Endometrial microvascular endothelial cells (primary cell): ENCODE measurements around the gene B3GNT9. TPM values are rescaled to one million over a fixed set of nuclear protein-coding genes. Genes with fewer than 3 reads are reported as not detected.

ENCODE experiments used
- in situ Hi-C: cut with HindIII; loops from 2 replicates; pipeline ENCODE4 v1.10.0; 2017; ENCODE audit warnings: low sequenced_read_pairs, low pct_unique_long_range_greater_than_20kb; ENCODE audit errors: inconsistent ontology term
- total RNA-seq: library from RNA; depleted of rRNA; stranded (reverse); fragments of >200 nt; gene quantifications from one replicate; pipeline ENCODE4 v1.2.3, GENCODE V29; 2015; ENCODE audit errors: inconsistent ontology term

B3GNT9 gene
- total RNA-seq, 1 donor from 2014 or later: 4.7 TPM

- in situ Hi-C loops: no loop called here
Measured at GRCh38 chr16:67170949-67171649, 20.3 kb upstream of the B3GNT9 start.

DNA sequence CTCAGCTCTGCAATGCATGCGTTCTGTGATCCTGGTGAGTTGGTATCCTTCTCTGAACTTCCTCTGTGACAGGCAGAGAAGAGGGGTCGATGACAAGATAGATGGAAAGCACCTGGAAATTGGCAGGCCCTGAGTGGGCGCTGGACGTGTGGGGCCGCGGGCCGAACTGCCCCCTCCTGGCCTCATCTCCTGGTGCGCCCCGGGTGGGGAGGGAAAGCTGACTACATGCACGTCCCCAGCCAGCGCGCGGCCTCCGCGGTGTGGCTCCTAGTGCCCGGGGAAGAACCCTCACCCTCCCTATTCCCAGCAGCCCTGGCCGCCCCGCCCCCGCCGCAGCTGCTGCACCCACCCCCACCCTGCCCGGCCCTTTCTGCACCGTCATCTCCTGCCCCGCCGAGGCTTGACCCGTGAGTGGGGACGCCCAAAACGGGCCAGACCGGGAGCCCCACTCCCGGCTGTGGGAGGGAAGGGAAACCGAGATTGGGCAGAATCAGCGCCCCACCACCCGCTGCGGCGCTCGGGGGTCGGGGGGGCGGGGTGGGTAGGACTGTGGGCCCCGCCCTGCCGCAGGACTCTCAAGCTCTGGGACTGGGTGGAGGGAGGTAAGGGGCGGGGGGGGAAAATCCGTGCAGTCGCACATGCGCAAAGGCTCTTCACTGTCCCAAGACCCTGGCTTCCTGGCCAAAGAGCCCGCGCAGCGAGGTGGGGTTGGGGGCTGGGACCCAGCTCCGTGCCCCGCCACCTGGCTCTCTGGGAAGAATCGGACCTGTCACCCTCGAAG is 19.6 kb upstream of the B3GNT9 start, which contains the start of gene NOL3:
NOL3 (plus strand) TSS at position 371 of the 781 bp plus-strand sequence.
- in situ Hi-C loops: no loop called here

- in situ Hi-C loops: no loop called here
Measured at GRCh38 chr16:67169642-67170167, 18.9 kb upstream of the B3GNT9 start.

GRCh38 chr16:67169011-67169451 is 18.2 kb upstream of the B3GNT9 start:
- in situ Hi-C loops: no loop called here

GRCh38 chr16:67167588-67167987 is 16.8 kb upstream of the B3GNT9 start:
- in situ Hi-C loops: no loop called here

DNA sequence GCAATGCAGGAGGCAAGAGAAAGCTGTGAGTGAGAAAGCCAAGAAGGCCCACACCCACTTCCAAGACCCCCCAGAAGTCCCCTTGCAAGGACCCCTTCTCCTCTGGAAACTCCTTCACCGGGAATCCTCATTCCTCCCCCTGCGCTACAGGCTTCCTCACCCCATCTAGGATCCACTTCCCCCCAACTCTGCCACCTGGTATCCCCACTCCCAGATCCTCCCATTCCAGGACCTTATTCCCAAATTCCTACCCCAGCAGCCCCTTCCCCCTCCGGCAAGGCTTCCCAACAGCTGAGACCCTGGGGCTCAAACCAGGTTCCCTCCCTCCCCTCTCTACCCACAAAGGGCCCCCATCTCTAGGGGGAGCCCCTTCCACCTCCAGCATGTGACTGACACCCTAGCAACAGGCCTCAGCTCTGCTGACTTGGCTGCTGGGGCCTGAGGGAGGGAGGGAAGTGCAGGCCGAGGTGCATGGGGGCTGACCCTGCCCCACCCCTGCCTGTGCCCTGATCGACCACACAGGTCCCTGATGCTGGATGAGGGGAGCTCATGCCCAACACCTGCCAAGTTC is 15.9 kb upstream of the B3GNT9 start:
- in situ Hi-C loops: no loop called here

DNA sequence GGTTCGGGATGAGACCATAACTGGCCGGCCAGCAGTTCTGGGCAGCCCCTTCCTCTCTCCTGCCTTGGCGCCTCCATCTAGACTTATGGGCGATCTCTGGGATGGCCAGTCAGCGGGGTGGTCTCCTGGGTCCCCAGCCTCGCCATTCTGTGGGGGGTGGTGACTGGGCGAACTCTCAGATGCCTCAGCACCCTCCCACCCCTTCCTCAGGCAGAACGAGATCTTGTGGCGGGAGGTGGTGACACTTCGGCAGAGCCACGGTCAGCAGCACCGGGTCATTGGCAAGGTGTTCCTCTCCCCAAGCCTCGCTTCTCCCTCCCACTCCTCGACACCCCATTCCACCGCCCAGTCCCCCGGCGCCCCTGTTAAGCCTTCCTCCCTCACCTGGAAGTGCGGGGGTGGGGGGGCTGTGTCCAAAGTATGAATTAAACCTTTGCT is 15.3 kb upstream of the B3GNT9 start:
- in situ Hi-C loops: no loop called here

DNA sequence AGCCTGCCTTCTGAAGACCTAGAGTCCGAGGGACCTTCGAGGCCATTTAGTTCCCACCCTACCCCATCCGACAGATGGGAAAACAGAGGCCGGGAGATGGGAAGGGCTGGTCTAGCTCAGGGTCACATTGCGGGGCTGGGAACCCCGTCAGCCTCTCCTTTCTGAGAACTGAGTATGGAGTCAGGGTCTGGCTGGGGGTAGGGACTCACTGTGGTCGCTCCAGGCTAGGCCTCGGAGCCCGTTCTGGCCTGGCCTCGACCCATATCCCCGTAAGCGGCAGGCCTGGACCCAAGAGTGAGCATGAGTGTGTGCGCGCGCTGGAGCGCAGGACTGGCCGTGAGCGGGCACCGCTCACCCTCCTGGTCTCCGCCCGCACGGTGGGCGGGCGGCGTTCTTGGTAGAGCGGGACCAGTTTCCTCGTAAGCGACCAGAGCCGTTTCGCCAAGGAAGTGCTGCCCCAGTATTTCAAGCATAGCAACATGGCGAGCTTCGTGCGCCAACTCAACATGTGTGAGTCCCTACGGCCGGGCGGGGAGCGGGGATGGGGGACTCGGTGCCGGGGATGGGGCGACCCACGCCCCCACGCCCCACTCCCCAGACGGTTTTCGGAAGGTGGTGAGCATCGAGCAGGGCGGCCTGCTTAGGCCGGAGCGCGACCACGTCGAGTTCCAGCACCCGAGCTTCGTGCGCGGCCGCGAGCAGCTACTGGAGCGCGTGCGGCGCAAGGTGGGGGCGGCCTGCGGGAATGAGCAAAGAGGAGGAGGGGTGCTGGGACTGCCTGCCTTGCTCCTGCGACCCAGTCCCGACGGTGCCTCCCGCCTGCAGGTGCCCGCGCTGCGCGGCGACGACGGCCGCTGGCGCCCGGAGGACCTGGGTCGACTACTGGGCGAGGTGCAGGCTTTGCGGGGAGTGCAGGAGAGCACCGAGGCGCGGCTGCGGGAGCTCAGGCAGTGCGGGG is 14.6 kb upstream of the B3GNT9 start:
- in situ Hi-C loops: no loop called here

DNA sequence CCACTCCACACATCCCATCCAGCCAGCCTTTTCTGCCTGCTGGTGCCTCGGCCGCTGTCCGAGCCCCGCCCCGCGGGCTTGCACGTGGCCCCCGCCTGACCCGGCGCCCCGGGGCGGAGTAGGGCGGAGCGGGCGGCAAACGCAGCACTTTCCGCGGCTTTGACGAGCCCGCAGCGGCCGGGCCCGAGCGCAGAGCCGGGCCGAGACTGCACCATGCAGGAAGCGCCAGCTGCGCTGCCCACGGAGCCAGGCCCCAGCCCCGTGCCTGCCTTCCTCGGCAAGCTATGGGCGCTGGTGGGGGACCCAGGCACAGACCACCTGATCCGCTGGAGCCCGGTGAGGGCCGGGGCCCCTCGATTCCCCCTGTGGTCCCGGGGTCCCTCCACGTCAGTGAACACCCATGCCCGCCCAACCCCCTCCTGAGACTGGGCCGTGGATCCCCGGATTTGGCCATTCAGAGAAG is 13.8 kb upstream of the B3GNT9 start, which contains the start of gene HSF4:
HSF4 (plus strand) TSS at position 147 of the 463 bp plus-strand sequence; CDS start at position 214, 67 bp downstream.
- in situ Hi-C loops: no loop called here

- in situ Hi-C loops: no loop called here
Measured at GRCh38 chr16:67163999-67164558, 13.3 kb upstream of the B3GNT9 start.

DNA sequence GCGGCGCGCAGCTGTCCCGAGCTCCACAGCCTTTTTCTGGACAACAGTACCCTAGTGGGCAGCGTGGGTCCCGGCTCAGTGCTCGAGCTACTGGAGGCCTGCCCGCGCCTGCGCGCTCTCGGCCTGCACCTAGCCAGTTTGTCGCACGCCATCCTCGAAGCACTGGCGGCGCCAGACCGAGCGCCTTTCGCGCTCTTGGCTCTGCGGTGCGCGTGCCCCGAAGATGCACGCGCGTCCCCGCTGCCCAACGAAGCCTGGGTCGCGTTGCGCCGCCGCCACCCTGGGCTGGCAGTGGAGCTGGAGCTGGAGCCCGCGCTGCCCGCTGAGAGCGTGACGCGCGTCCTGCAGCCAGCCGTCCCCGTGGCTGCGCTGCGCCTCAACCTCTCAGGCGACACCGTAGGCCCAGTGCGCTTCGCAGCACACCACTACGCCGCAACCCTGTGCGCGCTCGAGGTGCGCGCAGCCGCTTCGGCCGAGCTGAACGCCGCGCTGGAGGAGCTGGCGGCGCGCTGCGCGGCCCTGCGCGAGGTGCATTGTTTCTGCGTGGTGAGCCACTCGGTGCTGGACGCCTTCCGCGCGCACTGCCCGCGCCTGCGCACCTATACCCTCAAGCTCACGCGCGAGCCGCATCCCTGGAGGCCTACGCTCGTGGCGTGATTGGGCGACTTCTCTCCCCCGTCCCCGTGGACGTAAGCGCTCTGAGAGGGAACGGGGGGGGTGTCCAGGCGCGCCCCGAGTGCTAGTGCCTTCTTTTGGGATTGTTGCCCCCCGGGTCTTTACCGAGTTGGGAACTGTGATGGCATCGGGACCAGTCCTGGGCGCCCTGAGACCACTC is 12.6 kb upstream of the B3GNT9 start:
- in situ Hi-C loops: no loop called here

GRCh38 chr16:67162506-67163163 is 11.8 kb upstream of the B3GNT9 start:
- in situ Hi-C loops: no loop called here

GRCh38 chr16:67161595-67162058 is 10.8 kb upstream of the B3GNT9 start:
- in situ Hi-C loops: no loop called here

- in situ Hi-C loops: no loop called here
Measured at GRCh38 chr16:67158637-67159600, 8.1 kb upstream of the B3GNT9 start.

- in situ Hi-C loops: no loop called here
Measured at GRCh38 chr16:67157892-67158635, 7.3 kb upstream of the B3GNT9 start.
